ENCODE data around the gene ALPK1. TPM values are rescaled to one million over a fixed set of nuclear protein-coding genes. Genes with fewer than 3 reads are reported as not detected.

Gene ALPK1
- polyA plus RNA-seq, 1 of the 3 experiments (the other 2 are of a cell fraction): 2.8 TPM

DNA sequence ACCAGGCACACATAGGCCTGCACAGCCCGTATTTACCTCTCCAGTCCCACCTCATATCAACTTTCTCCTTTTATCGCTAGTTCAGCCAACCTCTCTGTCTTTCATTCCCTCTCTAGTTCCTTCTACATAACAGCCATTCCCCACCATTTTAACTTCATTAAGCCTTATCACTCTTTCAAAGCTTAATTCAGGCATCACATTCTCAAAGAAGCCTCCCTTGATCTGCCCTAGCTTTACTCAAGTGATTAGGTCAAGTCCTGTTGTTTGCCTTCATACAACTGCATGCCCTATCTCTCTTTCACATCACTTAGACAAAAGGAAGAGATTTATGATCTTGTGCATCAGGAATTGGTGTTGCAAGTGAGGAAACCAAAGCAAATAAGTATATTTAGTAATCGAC, 74.2 kb downstream of the ALPK1 start:
- no peak overlapping the region for H3K9ac ChIP-seq
- ChIA-PET CTCF (interaction anchor here (1.9 kb wide), 1 partner anchor 44 kb away, joined by 4 read pairs; no protein-coding TSS in a partner anchor), POLR2A (no interaction called here)
- 69% methylated on average over 3 of the region's 3 CpGs for WGBS (ENCODE audit: low lambda C conversion rate)
- H4K20me1 ChIP-seq (ENCODE audit: insufficient read depth): no peaks in the 10 kb centered on the region
- H3K4me3 ChIP-seq (ENCODE audit: low read depth in 2 of 2, low read length in 1 of 2): no peak overlapping the region
- DNase-seq: no peak
- no peaks in the 10 kb centered on the region for H3K27me3 ChIP-seq (ENCODE audit: insufficient read depth)
- no peaks in the 10 kb centered on the region for H3K36me3 ChIP-seq (replicated peaks in 1 of 2; ENCODE audit: control insufficient read depth in 1 of 2, insufficient read depth in 2 of 2, low read length in 1 of 2)
- H3K4me2 ChIP-seq: no peak overlapping the region
- H3F3A ChIP-seq (replicated peaks; ENCODE audit: insufficient read depth): no peaks in the 10 kb centered on the region
- H2AFZ ChIP-seq (ENCODE audit: low read depth): no peak overlapping the region
- TF ChIP-seq TAF1 (IDR thresholded peaks at IDR 0.05; ENCODE audit: borderline replicate concordance, low read depth, low read length) (no peak), FOXJ3 (CRISPR knock-in tag; IDR thresholded peaks at IDR 0.05) (no peak), YY1 (IDR thresholded peaks at IDR 0.05; ENCODE audit: low read depth) (no peak), MEF2A (IDR thresholded peaks at IDR 0.05; ENCODE audit: borderline replicate concordance, low read depth) (no peak), GATA2 (CRISPR knock-in tag; IDR thresholded peaks at IDR 0.05) (no peak), GABPA (IDR thresholded peaks at IDR 0.05; ENCODE audit: low read depth) (no peak), MXI1 (IDR thresholded peaks at IDR 0.05; ENCODE audit: low read depth, low read length) (no peak), POLR2AphosphoS5 (IDR thresholded peaks at IDR 0.05; ENCODE audit: low read depth, low read length) (no peak), TCF12 (IDR thresholded peaks at IDR 0.05) (no peak), NFIC (IDR thresholded peaks at IDR 0.05; ENCODE audit: borderline replicate concordance) (no peak), ELF1 (IDR thresholded peaks at IDR 0.05) (no peak), RAD21 (IDR thresholded peaks at IDR 0.05; ENCODE audit: low read length) (no peak), RFX5 (IDR thresholded peaks at IDR 0.05; ENCODE audit: low read length) (no peak)
- TF ChIP-seq, protein P1, sequence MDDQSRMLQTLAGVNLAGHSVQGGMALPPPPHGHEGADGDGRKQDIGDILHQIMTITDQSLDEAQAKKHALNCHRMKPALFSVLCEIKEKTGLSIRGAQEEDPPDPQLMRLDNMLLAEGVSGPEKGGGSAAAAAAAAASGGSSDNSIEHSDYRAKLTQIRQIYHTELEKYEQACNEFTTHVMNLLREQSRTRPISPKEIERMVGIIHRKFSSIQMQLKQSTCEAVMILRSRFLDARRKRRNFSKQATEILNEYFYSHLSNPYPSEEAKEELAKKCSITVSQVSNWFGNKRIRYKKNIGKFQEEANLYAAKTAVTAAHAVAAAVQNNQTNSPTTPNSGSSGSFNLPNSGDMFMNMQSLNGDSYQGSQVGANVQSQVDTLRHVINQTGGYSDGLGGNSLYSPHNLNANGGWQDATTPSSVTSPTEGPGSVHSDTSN (IDR thresholded peaks at IDR 0.05): no peak
- TF ChIP-seq, protein P2, sequence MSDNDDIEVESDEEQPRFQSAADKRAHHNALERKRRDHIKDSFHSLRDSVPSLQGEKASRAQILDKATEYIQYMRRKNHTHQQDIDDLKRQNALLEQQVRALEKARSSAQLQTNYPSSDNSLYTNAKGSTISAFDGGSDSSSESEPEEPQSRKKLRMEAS (IDR thresholded peaks at IDR 0.05; ENCODE audit: low read depth): no peak
- TF ChIP-seq, protein P3, sequence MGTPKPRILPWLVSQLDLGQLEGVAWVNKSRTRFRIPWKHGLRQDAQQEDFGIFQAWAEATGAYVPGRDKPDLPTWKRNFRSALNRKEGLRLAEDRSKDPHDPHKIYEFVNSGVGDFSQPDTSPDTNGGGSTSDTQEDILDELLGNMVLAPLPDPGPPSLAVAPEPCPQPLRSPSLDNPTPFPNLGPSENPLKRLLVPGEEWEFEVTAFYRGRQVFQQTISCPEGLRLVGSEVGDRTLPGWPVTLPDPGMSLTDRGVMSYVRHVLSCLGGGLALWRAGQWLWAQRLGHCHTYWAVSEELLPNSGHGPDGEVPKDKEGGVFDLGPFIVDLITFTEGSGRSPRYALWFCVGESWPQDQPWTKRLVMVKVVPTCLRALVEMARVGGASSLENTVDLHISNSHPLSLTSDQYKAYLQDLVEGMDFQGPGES (IDR thresholded peaks at IDR 0.05; ENCODE audit: low read depth, low read length): no peak
- TF ChIP-seq, protein P4, sequence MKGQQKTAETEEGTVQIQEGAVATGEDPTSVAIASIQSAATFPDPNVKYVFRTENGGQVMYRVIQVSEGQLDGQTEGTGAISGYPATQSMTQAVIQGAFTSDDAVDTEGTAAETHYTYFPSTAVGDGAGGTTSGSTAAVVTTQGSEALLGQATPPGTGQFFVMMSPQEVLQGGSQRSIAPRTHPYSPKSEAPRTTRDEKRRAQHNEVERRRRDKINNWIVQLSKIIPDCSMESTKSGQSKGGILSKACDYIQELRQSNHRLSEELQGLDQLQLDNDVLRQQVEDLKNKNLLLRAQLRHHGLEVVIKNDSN (IDR thresholded peaks at IDR 0.05; ENCODE audit: borderline replicate concordance, low read depth): no peak
- TF ChIP-seq, protein P5, sequence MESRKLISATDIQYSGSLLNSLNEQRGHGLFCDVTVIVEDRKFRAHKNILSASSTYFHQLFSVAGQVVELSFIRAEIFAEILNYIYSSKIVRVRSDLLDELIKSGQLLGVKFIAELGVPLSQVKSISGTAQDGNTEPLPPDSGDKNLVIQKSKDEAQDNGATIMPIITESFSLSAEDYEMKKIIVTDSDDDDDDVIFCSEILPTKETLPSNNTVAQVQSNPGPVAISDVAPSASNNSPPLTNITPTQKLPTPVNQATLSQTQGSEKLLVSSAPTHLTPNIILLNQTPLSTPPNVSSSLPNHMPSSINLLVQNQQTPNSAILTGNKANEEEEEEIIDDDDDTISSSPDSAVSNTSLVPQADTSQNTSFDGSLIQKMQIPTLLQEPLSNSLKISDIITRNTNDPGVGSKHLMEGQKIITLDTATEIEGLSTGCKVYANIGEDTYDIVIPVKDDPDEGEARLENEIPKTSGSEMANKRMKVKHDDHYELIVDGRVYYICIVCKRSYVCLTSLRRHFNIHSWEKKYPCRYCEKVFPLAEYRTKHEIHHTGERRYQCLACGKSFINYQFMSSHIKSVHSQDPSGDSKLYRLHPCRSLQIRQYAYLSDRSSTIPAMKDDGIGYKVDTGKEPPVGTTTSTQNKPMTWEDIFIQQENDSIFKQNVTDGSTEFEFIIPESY (IDR thresholded peaks at IDR 0.05; ENCODE audit: borderline replicate concordance, low read depth): no peak
- TF ChIP-seq, protein P6, sequence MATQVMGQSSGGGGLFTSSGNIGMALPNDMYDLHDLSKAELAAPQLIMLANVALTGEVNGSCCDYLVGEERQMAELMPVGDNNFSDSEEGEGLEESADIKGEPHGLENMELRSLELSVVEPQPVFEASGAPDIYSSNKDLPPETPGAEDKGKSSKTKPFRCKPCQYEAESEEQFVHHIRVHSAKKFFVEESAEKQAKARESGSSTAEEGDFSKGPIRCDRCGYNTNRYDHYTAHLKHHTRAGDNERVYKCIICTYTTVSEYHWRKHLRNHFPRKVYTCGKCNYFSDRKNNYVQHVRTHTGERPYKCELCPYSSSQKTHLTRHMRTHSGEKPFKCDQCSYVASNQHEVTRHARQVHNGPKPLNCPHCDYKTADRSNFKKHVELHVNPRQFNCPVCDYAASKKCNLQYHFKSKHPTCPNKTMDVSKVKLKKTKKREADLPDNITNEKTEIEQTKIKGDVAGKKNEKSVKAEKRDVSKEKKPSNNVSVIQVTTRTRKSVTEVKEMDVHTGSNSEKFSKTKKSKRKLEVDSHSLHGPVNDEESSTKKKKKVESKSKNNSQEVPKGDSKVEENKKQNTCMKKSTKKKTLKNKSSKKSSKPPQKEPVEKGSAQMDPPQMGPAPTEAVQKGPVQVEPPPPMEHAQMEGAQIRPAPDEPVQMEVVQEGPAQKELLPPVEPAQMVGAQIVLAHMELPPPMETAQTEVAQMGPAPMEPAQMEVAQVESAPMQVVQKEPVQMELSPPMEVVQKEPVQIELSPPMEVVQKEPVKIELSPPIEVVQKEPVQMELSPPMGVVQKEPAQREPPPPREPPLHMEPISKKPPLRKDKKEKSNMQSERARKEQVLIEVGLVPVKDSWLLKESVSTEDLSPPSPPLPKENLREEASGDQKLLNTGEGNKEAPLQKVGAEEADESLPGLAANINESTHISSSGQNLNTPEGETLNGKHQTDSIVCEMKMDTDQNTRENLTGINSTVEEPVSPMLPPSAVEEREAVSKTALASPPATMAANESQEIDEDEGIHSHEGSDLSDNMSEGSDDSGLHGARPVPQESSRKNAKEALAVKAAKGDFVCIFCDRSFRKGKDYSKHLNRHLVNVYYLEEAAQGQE (IDR thresholded peaks at IDR 0.05; ENCODE audit: low read depth, low read length): no peak
- TF ChIP-seq, protein P7, sequence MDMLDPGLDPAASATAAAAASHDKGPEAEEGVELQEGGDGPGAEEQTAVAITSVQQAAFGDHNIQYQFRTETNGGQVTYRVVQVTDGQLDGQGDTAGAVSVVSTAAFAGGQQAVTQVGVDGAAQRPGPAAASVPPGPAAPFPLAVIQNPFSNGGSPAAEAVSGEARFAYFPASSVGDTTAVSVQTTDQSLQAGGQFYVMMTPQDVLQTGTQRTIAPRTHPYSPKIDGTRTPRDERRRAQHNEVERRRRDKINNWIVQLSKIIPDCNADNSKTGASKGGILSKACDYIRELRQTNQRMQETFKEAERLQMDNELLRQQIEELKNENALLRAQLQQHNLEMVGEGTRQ (IDR thresholded peaks at IDR 0.05; ENCODE audit: borderline replicate concordance, low read depth, low read length): no peak
- H3K4me1 ChIP-seq (ENCODE audit: control insufficient read depth in 1 of 2, insufficient read depth in 2 of 2, low read depth in 1 of 2, low read length in 1 of 2): no peaks in the 10 kb centered on the region; a peak in 1 of 4 replicates
- H3K79me2 ChIP-seq (ENCODE audit: insufficient read depth): no peaks in the 10 kb centered on the region
- no peaks in the 10 kb centered on the region for H3K9me3 ChIP-seq
- no peaks in the 10 kb centered on the region for H3K9me2 ChIP-seq
- H3K27ac ChIP-seq (ENCODE audit: low read depth in 2 of 2, low read length in 1 of 2): no peak overlapping the region
